ENCODE measurements around the gene RALGPS2. TPM values are rescaled to one million over a fixed set of nuclear protein-coding genes. Genes with fewer than 3 reads are reported as not detected.

Gene RALGPS2
- total and polyA plus RNA-seq, 2 of the 13 experiments (the other 11 are each of a cell fraction or from before 2014, with no cell fraction given), result 15.6 to 36.0 TPM

- Histone ChIP-seq H2AFZ (ENCODE audit: low read length) (no peak overlapping the region), H3K4me2 (ENCODE audit: low read depth, low read length) (peak overlapping the region; percentile 60), H3K27ac (ENCODE audit: extremely low read length, insufficient read depth, low read length) (peak overlapping the region; percentile 65), H3K9me3 (ENCODE audit: low read length) (no peaks in the 10 kb centered on the region), H3K79me2 (ENCODE audit: insufficient read depth, low read length) (no peaks in the 10 kb centered on the region), H3K4me1 (ENCODE audit: insufficient read depth, low read length) (peaks cover 71% of the 10 kb centered on the region), H3K27me3 (ENCODE audit: control insufficient read depth in 1 of 2, insufficient read depth in 2 of 2, low read length in 2 of 2) (no peaks in the 10 kb centered on the region), H3K36me3 (replicated peaks in 1 of 2; ENCODE audit: control insufficient read depth in 1 of 2, insufficient read depth in 2 of 2, low read length in 2 of 2) (no peaks in the 10 kb centered on the region), H3K9ac (ENCODE audit: insufficient read depth, low read depth, low read length) (peak overlapping the region; percentile 41), H3K4me3 (replicated peaks in 1 of 3; ENCODE audit: insufficient read depth in 1 of 3, low read depth in 2 of 3, low read length in 3 of 3) (peak overlapping the region in 1 of 3 experiments; percentile 34; a peak in 1 of 6 replicates), H4K20me1 (ENCODE audit: insufficient read depth, low read length) (no peaks in the 10 kb centered on the region)
- peak; percentile 92 for ATAC-seq
- ChIA-PET CTCF (ENCODE audit: low intra/inter-chr PET ratio, low total read pairs) (no interaction called here), POLR2A (interaction anchor here (0.8 to 1.4 kb wide), 7 partner anchors 13 to 113 kb away, joined by 3 to 4 read pairs (median 4); no protein-coding TSS in a partner anchor)
- peak; percentile 91 for DNase-seq (ENCODE audit: low spot score)
- 15% methylated on average over 5 of the region's 5 CpGs for WGBS (ENCODE audit: low lambda C conversion rate)
- intact Hi-C loops (cut with micrococcal nuclease; ENCODE audit: unreplicated experiment), result loop anchor here (2.0 kb wide), 2 partner anchors 34 to 46 kb away; partner anchors contain the start of gene ANGPTL1
- peak; percentile 97 for FAIRE-seq
- in situ Hi-C loops (cut with HindIII; ENCODE audit: extremely low pct_ligation_motif_present, low pct_unique_long_range_greater_than_20kb), result no loop called here
- BruUV-seq (replicated peaks), result TSS peak; percentile 99
- TF ChIP-seq ZNF577 (CRISPR knock-in tag; IDR thresholded peaks at IDR 0.05; ENCODE audit: borderline replicate concordance, low read depth) (no peak), ERF (CRISPR knock-in tag; IDR thresholded peaks at IDR 0.05) (peak; percentile 45; the same call in 1 of the 2 replicates), HMG20B (CRISPR knock-in tag; conservative IDR thresholded peaks at IDR 0.05) (no peak), EP300 (IDR thresholded peaks at IDR 0.05; ENCODE audit: low read depth in 2 of 2, low read length in 2 of 2) (peak in 1 of 2 experiments; percentile 80; a peak in 2 of 4 replicates), EP300 (CRISPR knock-in tag; IDR thresholded peaks at IDR 0.05; ENCODE audit: borderline replicate concordance) (no peak), RXRA (CRISPR knock-in tag; IDR thresholded peaks at IDR 0.05) (no peak), MLX (CRISPR knock-in tag; IDR thresholded peaks at IDR 0.05) (no peak), KDM6A (CRISPR knock-in tag; IDR thresholded peaks at IDR 0.05; ENCODE audit: low read depth) (0 out of 2 replicates have a peak, but pooled peaks have one; percentile 28), MEIS1 (CRISPR knock-in tag; IDR thresholded peaks at IDR 0.05; ENCODE audit: borderline replicate concordance) (no peak), ZNF569 (CRISPR knock-in tag; IDR thresholded peaks at IDR 0.05; ENCODE audit: borderline replicate concordance) (no peak), NFIC (IDR thresholded peaks at IDR 0.05; ENCODE audit: low read length) (peak; percentile 74; the same call in 1 of the 2 replicates), ZBTB8A (CRISPR knock-in tag; IDR thresholded peaks at IDR 0.05; ENCODE audit: borderline replicate concordance, low read depth) (no peak), MIER3 (CRISPR knock-in tag; IDR thresholded peaks at IDR 0.05; ENCODE audit: borderline replicate concordance) (peak; percentile 24; the same call in 1 of the 2 replicates), RXRB (CRISPR knock-in tag; IDR thresholded peaks at IDR 0.05; ENCODE audit: borderline replicate concordance) (peak; percentile 54; the same call in 1 of the 2 replicates), CC2D1A (CRISPR knock-in tag; IDR thresholded peaks at IDR 0.05) (0 out of 2 replicates have a peak, but pooled peaks have one; percentile 52), THYN1 (CRISPR knock-in tag; IDR thresholded peaks at IDR 0.05; ENCODE audit: borderline replicate concordance, low read depth) (no peak), ZBTB25 (CRISPR knock-in tag; IDR thresholded peaks at IDR 0.05) (peak; percentile 32; the same call in 1 of the 2 replicates), NR2C2 (CRISPR knock-in tag; IDR thresholded peaks at IDR 0.05; ENCODE audit: borderline replicate concordance) (no peak), HMG20A (CRISPR knock-in tag; IDR thresholded peaks at IDR 0.05; ENCODE audit: borderline replicate concordance) (0 out of 2 replicates have a peak, but pooled peaks have one; percentile 28)
Measured at GRCh38 chr1:178916448-178917174, 191.6 kb downstream of the RALGPS2 start.

Measured in HepG2 (cell line).